SU-DHL-6 (cell line): ENCODE measurements around the gene CDIPT.

Experiments
- H2AFZ ChIP-seq: fragments of 200-600 bp; sonication (generic); 2 replicates; pipeline ENCODE4 v1.6.1; 2014; ENCODE audit warnings: low read depth, mild to moderate bottlenecking, moderate library complexity, mixed read lengths, antibody characterized with exemption, low read length; ENCODE audit not compliant: severe bottlenecking
- H3F3A ChIP-seq: fragments of 200-600 bp; shearing (Covaris generic); 2 replicates; pipeline ENCODE4 v1.6.0; 2016; ENCODE audit warnings: antibody characterized with exemption, mild to moderate bottlenecking; ENCODE audit not compliant: insufficient read depth
- H3K27ac ChIP-seq: fragments of 200-600 bp; sonication (generic); 2 replicates; pipeline ENCODE4 v1.5.1; 2016; ENCODE audit warnings: low read depth, mild to moderate bottlenecking, low read length, moderate library complexity, mixed read lengths
- H3K27me3 ChIP-seq: fragments of 200-600 bp; sonication (generic), shearing (Covaris generic); 2 replicates; pipeline ENCODE4 v1.6.0; 2014; ENCODE audit warnings: mild to moderate bottlenecking, low read length
- H3K36me3 ChIP-seq: fragments of 200-600 bp; sonication (generic); 2 replicates; pipeline ENCODE4 v1.6.1; 2014; ENCODE audit warnings: mild to moderate bottlenecking, low read length, mixed read lengths
- H3K4me2 ChIP-seq: fragments of 300-600, 200-600 bp; shearing (Covaris generic), sonication (generic); 2 replicates; pipeline ENCODE4 v1.6.0; 2014; ENCODE audit warnings: low read length, low read depth, mild to moderate bottlenecking; ENCODE audit not compliant: poor library complexity, severe bottlenecking
- H3K4me3 ChIP-seq: fragments of 200-600 bp; sonication (generic); 2 replicates; pipeline ENCODE4 v1.5.1; 2014; ENCODE audit warnings: antibody characterized with exemption, low read length, mild to moderate bottlenecking, mixed read lengths; ENCODE audit not compliant: insufficient read depth, poor library complexity, severe bottlenecking
- H3K79me2 ChIP-seq: fragments of 200-600 bp; sonication (generic); 2 replicates; pipeline ENCODE4 v1.6.1; 2014; ENCODE audit warnings: mild to moderate bottlenecking, low read length, moderate library complexity; ENCODE audit not compliant: insufficient read depth
- H3K9ac ChIP-seq: fragments of 200-600 bp; sonication (generic); 2 replicates; pipeline ENCODE4 v1.7.0; 2014; ENCODE audit warnings: mild to moderate bottlenecking, low read length
- H3K9me2 ChIP-seq: fragments of 200-600 bp; sonication (generic); replicated peaks from 2 replicates; pipeline ENCODE4 v1.6.1; 2014; ENCODE audit warnings: low read length; ENCODE audit not compliant: insufficient read depth
- H3K9me3 ChIP-seq: fragments of 200-600 bp; sonication (generic); 2 replicates; pipeline ENCODE4 v1.6.1; 2014; ENCODE audit warnings: low read length, mixed read lengths; ENCODE audit not compliant: insufficient read depth
- H4K20me1 ChIP-seq: fragments of 200-600 bp; sonication (generic); 2 replicates; pipeline ENCODE4 v1.6.1; 2014; ENCODE audit warnings: low read depth, mild to moderate bottlenecking, antibody characterized with exemption, low read length, moderate library complexity, mixed read lengths
- CTCF ChIP-seq: fragments of 200-600 bp; sonication (generic); IDR thresholded peaks from one replicate; pipeline ENCODE4 v1.5.1; 2017; ENCODE audit warnings: antibody characterized with exemption, mild to moderate bottlenecking, low read length, moderate library complexity; ENCODE audit not compliant: insufficient read depth, poor library complexity, severe bottlenecking
- EZH2phosphoT487 ChIP-seq: fragments of 200-600 bp; sonication (generic), shearing (Covaris generic); conservative IDR thresholded peaks from 2 replicates; pipeline ENCODE4 v1.6.1; 2018; ENCODE audit warnings: mild to moderate bottlenecking, antibody characterized with exemption, low read length, moderate library complexity, mixed read lengths

CDIPT gene

GRCh38 chr16:29858149-29858849 lies 4.7 kb downstream of the CDIPT start:
- H4K20me1 ChIP-seq, result no peaks in the 10 kb centered on the region
- no peak overlapping the region for H3K9ac ChIP-seq
- no peaks in the 10 kb centered on the region for H3K27me3 ChIP-seq
- H3K27ac ChIP-seq, result no peak overlapping the region
- H3K9me2 ChIP-seq, result no peaks in the 10 kb centered on the region
- H2AFZ ChIP-seq, result no peak overlapping the region
- H3K4me3 ChIP-seq, result no peak overlapping the region
- no peaks in the 10 kb centered on the region for H3K36me3 ChIP-seq
- H3K9me3 ChIP-seq, result no peaks in the 10 kb centered on the region
- no peaks in the 10 kb centered on the region; the same call in 1 of the 2 replicates for H3K79me2 ChIP-seq
- no peak for TF ChIP-seq CTCF
- no peak for TF ChIP-seq EZH2phosphoT487
- no peak overlapping the region for H3K4me2 ChIP-seq
- H3F3A ChIP-seq, result no peaks in the 10 kb centered on the region

GRCh38 chr16:29857133-29857760 lies 5.8 kb downstream of the CDIPT start:
- Histone ChIP-seq H3K9me3 (no peaks in the 10 kb centered on the region), H4K20me1 (no peaks in the 10 kb centered on the region), H3K9me2 (no peaks in the 10 kb centered on the region), H3K27me3 (no peaks in the 10 kb centered on the region), H3K27ac (no peak overlapping the region), H2AFZ (no peak overlapping the region), H3K4me2 (no peak overlapping the region), H3K79me2 (no peaks in the 10 kb centered on the region; the same call in 1 of the 2 replicates), H3K36me3 (no peaks in the 10 kb centered on the region), H3K9ac (no peak overlapping the region), H3K4me3 (no peak overlapping the region), H3F3A (no peaks in the 10 kb centered on the region)
- TF ChIP-seq EZH2phosphoT487 (no peak), CTCF (no peak)

- no peaks in the 10 kb centered on the region for H3K36me3 ChIP-seq
- H3K9me3 ChIP-seq, result no peaks in the 10 kb centered on the region
- H3K79me2 ChIP-seq, result no peaks in the 10 kb centered on the region
- no peaks in the 10 kb centered on the region for H3K9me2 ChIP-seq
- H3F3A ChIP-seq, result no peaks in the 10 kb centered on the region
- H2AFZ ChIP-seq, result no peak overlapping the region
- no peak for TF ChIP-seq CTCF
- no peak for TF ChIP-seq EZH2phosphoT487
- H3K4me2 ChIP-seq, result no peak overlapping the region
- H3K9ac ChIP-seq, result no peak overlapping the region
- no peaks in the 10 kb centered on the region for H3K27me3 ChIP-seq
- no peaks in the 10 kb centered on the region for H4K20me1 ChIP-seq
- H3K27ac ChIP-seq, result no peak overlapping the region
- H3K4me3 ChIP-seq, result no peak overlapping the region
These were observed 8.4 kb downstream of the CDIPT start for GRCh38 chr16:29854520-29855100.
